HL-60/S4 (cell line): Measurements from ENCODE around the gene SLC7A14.

Experiments used
- in situ Hi-C: fragments of 300-500 bp; cut with MboI; formaldehyde crosslinking; loops from 2 replicates; pipeline ENCODE4 v1.14.3; 2022; ENCODE audit warnings: low sequenced_read_pairs

The SLC7A14 gene

GRCh38 chr3:170431054-170431453 lies 154.8 kb downstream of the SLC7A14 start:
- in situ Hi-C loops = no loop called here

GRCh38 chr3:170429050-170429449 lies 156.8 kb downstream of the SLC7A14 start:
- in situ Hi-C loops = no loop called here

DNA sequence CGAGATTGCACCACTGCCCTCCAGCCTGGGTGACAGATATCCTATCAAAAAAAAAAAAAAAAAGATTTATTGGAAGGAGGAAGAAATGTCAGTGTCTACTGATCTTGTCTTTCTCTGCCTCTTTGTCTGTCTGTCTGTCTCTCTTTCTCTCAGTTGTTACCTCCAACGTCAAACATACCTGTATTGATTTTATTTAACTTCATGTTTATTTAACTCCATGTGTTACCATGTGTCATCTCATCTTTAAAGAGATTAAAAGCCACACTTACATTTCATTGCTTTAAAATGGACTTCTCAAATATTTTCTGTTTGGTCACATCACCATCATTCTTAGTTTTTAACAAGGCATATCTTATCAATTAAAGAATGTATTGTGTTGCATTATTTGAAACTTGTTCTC lies 157.8 kb downstream of the SLC7A14 start:
- in situ Hi-C loops = no loop called here

DNA sequence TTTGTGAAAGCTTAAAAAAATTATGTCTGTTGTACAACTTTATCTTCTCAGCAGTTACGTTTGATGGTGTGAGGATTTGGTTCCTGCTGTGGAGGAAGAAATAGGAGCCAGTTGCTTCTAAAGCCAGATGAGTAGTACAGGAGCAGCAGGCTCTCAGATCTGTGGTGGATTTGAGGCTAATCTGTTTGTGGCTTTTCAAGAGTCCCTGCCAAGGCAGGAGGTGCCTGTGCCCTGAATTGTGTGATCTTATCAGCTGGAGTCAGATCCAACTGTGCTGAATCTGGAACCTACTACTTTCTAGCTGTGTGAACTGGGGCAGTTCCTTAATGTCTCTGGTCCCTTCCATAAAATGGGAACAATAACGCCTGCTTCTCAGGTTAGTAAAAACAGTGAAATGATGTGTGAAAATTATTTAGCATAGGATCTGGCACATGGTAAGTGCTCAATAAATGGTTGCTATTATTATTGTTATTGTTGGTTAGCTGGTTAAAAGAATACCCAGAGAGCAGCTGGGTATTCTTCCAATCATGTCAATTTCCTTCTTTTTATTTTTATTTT lies 159.6 kb downstream of the SLC7A14 start:
- in situ Hi-C loops = no loop called here

DNA sequence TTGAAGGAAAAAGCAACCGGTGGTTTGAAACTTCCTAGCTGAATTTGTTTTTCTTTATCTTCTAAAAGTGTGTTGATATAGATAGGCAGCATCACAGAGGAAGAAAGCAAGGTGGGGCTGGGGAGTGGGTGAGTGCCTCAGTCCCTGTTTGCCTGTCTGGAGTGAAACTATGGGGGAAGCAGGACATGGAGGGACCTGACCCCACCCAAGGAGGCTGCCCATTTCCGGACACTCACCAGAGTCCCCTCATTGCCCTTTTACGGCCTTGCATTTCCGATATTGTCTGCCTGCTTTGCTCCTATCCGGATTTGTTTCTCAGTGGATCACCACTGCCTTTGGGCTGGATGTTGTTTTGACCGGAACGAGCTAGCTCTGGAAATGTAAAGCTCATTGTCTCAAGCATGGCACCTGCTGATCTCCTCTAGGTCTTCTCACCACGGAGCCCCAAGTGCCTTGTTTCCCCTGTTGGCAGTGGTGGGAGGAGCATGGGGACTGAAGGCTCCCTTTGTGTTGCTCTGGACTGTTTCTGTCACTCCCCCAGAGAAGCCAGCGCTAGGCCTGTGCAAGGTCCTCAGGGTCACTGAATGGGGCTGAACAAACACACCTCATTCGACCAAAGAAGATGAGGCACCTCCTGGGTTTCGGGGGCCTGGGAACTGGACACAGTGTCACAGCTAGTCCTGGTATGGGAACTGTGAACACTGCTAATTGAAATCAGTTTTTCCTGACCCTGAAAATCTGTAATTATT lies 160.2 kb downstream of the SLC7A14 start:
- in situ Hi-C loops = no loop called here

DNA sequence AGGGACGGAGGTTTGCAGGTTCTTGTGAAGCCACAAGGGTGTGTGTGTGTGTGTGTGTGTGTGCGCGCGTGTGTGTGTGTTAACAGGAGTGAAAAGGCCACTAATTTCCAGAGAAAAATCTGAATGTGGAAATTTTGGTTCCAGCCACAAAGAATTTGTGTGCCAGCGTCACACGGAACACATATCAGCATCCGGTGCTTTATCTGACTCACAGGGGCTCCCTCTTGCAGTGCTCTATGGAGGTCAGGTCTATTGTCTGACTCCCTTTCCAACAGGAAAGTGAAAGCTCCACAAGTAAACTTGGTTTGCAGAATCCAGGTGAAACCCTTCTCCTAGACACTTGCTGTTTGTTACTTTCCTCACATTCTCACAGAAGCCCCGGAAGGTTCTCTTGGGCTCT lies 161.0 kb downstream of the SLC7A14 start:
- in situ Hi-C loops = loop anchor here (25.0 kb wide), 1 partner anchor 387 kb away; no protein-coding TSS in a partner anchor

- in situ Hi-C loops = loop anchor here (25.0 kb wide), 1 partner anchor 389 kb away; no protein-coding TSS in a partner anchor
Measured at GRCh38 chr3:170423001-170423615, 162.8 kb downstream of the SLC7A14 start.

DNA sequence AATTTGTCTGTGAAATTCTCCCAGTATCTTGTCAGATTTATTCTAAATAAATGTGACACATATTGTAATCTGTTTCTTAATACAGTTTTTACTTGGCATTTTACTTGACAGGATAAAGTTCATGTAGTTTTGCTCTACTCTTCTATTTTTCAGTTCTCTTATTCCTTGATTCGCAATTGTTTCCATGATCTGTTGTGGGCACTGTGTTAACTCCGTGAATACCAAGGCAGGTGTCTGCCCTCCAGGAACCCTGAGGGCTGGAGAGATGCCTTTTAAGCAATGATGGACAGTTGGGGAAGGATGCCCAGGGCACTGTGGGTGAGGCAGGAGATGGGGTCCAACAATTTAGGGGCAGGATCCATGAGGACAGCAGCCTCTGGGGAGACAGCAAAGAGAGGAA lies 164.1 kb downstream of the SLC7A14 start:
- in situ Hi-C loops = loop anchor here (25.0 kb wide), 1 partner anchor 391 kb away; no protein-coding TSS in a partner anchor

DNA sequence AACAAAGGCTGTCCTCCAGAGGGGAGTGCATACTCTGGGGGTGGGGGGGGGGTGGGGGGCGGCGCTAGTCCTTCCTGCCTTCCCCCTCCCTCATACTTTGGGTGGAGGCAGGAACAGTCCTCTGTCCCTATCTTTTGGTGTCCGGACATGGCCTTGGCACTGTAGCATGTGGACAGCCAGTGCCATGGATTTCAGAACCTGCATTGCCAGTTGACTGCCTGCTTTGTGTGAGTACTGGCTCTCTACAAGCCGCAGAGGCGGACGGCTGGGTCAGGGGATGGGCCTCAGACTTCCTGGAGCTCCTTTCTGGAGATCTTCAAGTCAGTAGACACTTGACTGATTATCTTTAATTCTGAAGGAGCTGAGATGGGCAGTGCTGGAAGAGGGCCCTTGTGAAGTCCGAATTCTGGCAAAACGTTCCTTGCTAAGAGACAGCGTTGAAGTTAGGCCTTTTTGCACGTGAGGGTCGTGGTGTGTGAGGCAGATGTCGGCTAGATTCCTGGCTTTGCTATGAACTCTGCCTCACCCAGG lies 164.7 kb downstream of the SLC7A14 start:
- in situ Hi-C loops = loop anchor here (25.0 kb wide), 1 partner anchor 391 kb away; no protein-coding TSS in a partner anchor

- in situ Hi-C loops = loop anchor here (25.0 kb wide), 1 partner anchor 392 kb away; no protein-coding TSS in a partner anchor
Measured at GRCh38 chr3:170420307-170420821, 165.5 kb downstream of the SLC7A14 start.

GRCh38 chr3:170419557-170420087 lies 166.3 kb downstream of the SLC7A14 start:
- in situ Hi-C loops = loop anchor here (25.0 kb wide), 1 partner anchor 393 kb away; no protein-coding TSS in a partner anchor

GRCh38 chr3:170418422-170419398 lies 167.2 kb downstream of the SLC7A14 start, which contains the start of gene CLDN11:
Gene CLDN11, plus strand, starts transcription at chr3:170418868. Its CDS starts 199 bp downstream, at chr3:170419067.
- in situ Hi-C loops = loop anchor here (25.0 kb wide), 1 partner anchor 394 kb away; no protein-coding TSS in a partner anchor

DNA sequence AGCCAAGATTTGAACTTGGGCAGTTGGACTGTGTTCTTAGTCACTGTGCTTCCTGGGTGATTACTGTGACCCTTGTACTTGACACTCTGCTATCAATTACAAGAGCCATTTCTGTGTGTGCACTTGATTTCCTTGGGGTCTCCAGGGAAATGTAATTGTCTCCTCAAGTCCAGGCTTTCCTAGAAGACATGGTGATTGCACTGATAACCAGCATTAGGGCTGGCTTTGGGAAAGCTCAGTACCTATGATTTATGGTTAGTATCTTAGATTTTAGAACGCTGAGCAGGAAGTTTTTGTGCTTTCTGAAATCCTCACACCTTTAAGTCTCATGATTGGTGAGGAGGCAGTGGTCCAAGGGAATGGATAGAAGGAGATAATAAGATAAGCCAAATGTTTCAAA lies 168.8 kb downstream of the SLC7A14 start:
- in situ Hi-C loops = loop anchor here (25.0 kb wide), 1 partner anchor 395 kb away; no protein-coding TSS in a partner anchor

- in situ Hi-C loops = loop anchor here (25.0 kb wide), 1 partner anchor 398 kb away; no protein-coding TSS in a partner anchor
Measured at GRCh38 chr3:170414202-170414663, 171.6 kb downstream of the SLC7A14 start.

- in situ Hi-C loops = loop anchor here (25.0 kb wide), 1 partner anchor 399 kb away; no protein-coding TSS in a partner anchor
Measured at GRCh38 chr3:170413291-170413690, 172.6 kb downstream of the SLC7A14 start.

GRCh38 chr3:170410428-170411029 lies 175.3 kb downstream of the SLC7A14 start:
- in situ Hi-C loops = loop anchor here (25.0 kb wide), 1 partner anchor 402 kb away; no protein-coding TSS in a partner anchor
